ENCODE results near the gene CHST11.

The CHST11 gene

GRCh38 chr12:104630230-104630670 lies 173.5 kb downstream of the CHST11 start:
- no peak for DNase-seq (ENCODE audit: low read depth)

DNA sequence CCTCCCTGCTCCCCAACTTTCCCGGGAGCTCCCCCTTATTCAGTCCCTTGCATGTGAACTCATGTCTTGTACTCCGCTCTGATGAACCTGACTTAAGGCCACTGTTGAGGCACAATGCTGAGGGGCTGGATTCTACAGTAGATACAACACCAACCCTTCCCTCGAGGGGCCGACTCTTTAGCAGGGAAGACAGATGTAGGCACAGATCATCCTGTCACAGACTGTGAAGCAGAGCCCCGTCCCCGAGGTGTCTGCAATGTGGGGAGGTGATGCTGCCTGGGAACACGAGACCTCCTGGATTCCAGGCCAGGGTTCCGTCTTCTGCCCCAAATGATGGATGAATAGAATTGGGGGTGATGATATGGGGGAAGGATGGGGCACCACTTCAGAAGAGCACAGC lies 175.1 kb downstream of the CHST11 start:
- no peak for DNase-seq (ENCODE audit: low read depth)

DNA sequence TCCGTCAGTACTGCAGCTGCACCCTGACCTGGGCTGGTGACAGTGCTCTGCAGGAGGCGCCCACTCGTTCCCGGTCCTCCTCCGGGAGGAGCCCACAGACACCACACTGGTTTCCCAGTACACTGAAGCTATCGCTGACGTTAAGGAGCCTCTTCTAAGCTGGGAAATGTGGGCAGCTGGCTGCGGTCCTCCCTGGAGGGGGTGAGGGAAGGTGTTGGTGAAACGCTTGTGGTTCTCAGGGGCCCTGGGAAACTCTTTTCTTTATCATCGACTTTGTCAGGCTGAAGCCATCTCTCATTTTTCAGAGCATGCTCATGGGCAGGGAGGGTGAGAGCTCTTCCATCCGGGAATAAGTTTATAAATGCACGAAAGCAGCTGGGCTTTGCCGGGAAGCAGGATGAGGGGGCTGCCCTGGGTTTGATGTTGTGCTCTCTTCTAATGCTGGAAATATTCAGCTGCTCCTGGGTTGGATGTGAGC lies 176.0 kb downstream of the CHST11 start:
- no peak for DNase-seq (ENCODE audit: low read depth)

DNA sequence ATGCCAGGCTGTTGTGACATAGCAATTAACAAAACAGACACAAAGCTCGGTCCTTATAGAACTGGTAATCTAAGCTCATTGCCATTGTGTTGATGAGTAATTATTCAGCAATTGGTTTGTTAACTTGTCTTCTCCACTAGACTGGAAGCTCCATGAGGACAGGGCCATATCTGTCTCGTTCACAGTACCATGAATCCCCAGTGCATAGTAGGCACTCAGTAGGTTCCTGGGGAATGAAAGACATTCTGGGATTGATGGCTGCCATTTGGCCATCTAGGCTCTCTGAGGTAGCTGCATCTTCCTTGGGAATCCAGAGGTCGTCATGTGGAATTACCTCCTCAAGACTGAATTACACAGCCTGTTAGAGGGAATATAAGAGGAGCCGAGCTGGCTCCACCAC lies 177.3 kb downstream of the CHST11 start:
- no peak for DNase-seq (ENCODE audit: low read depth)

- no peak for DNase-seq (ENCODE audit: low read depth)
These were observed 178.1 kb downstream of the CHST11 start for GRCh38 chr12:104634852-104635251.

- DNase-seq (ENCODE audit: low read depth), result no peak
These were observed 179.0 kb downstream of the CHST11 start for GRCh38 chr12:104635607-104636343.

- no peak for DNase-seq (ENCODE audit: low read depth)
These were observed 179.7 kb downstream of the CHST11 start for GRCh38 chr12:104636496-104636895.

DNA sequence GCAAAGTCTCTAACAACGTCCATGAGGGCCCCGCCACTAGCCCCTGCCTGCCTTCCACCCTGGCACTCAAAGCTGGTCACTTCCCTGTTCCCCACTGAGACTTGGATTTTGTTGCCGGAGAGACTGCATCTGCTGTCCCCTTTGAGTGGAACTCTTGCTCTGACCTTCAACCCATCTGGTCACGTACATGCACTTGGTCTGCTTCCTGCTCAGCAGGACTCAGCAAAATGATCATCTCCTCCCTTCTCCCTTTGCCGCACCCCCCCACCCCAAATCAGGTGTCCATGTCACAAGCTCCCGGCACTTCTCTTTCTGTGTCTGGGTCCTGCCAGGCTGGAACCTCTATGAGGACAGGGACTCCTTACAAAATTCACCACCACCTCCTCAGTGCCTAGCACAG lies 180.9 kb downstream of the CHST11 start:
- DNase-seq (ENCODE audit: low read depth), result no peak

DNA sequence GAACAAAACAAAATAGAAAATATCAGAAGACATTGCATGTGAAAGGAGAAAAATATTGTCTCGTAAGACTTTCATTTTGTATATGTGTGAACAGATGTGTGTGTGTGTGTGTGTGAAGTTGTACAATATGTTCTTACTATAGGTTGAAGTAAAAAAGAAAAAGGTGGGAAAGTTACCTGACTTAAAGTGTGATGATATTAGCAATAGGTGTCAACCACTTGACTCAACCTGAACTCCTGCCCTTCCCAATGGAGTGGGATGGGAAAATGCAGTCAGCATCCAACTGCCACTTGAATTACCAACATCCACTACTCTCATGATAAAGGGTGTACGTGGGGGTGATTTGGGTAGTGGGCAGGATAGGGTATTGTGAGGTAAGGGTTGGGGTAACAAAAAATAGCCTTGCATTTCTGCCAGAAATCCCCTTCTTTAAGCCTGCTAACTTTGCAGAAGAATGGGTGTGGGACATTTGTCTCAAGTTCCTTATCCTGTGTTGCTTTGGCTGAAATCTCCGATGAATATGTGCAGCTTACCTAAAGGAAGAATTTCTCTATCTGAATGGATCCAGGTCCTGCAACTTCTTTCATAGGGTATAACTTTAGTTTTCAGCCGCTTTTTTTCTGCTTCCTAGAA lies 181.6 kb downstream of the CHST11 start:
- no peak for DNase-seq (ENCODE audit: low read depth)

DNA sequence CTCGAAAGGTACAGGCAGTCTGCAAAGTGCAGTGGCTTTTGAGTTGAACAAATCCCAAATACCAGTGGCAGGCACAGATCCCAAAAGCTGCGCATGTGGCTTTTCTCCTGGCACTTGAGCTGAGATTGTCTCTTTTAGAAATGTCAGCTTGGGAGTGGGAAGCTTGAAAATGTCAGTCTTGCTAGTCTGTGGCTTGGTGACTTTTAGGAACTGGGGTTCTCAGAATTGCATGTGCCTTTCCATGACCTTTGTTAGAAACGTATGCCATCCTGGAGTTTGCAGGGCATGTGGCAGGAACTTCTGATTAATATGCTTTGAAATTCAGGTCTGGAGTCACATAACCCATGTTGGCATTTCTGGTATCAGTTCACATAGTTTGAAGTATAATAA lies 182.1 kb downstream of the CHST11 start:
- DNase-seq (ENCODE audit: low read depth), result no peak

- no peak for DNase-seq (ENCODE audit: low read depth)
These were observed 184.2 kb downstream of the CHST11 start for GRCh38 chr12:104640956-104641355.

- DNase-seq (ENCODE audit: low read depth), result no peak
These were observed 185.1 kb downstream of the CHST11 start for GRCh38 chr12:104641862-104642261.

- DNase-seq (ENCODE audit: low read depth), result no peak
These were observed 186.5 kb downstream of the CHST11 start for GRCh38 chr12:104643093-104643818.

DNA sequence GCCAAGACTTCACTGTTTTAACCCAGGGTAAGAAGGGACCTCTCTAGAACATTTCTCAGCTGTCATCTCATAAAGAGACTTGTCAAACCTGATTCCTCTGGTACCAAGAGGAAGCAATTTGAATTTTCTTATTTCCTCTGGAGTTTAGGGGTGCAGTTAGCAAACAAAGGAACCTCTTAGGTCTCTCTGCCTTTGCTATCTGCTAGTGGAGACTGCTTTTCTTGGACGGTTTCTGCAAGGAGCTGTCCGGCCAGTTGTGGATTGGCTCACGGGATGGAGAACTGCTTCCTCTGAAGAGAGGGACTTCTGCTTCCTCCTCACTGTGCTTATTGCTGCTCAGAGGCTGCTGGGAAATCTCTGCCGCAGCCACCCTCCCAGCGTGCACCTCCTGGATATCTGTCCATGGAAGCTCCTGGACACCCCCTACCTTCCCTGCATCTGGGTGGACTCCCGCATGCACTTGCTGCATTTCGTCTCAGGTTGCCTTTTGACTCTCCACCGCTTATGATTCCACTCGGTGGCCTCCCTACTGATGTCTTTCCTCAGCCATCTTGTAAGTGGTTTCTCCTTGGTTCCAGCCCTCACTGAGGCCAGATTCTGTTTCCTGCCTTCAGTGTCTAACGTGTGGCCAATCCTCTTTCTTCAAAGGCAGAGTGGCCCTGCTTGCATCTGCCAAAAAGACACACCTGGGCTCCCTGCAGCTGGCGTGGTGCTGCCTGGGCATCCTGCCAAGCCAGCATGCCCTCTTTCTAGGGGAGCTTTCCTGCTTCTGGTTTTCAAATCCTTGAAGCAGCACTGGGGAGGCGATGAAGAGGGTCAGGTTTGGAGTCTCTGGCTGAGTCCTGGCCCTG lies 187.3 kb downstream of the CHST11 start:
- no peak for DNase-seq (ENCODE audit: low read depth)

GRCh38 chr12:104648756-104649155 lies 192.0 kb downstream of the CHST11 start:
- DNase-seq (ENCODE audit: low read depth), result no peak

GRCh38 chr12:104649217-104649824 lies 192.6 kb downstream of the CHST11 start:
- DNase-seq (ENCODE audit: low read depth), result no peak

DNA sequence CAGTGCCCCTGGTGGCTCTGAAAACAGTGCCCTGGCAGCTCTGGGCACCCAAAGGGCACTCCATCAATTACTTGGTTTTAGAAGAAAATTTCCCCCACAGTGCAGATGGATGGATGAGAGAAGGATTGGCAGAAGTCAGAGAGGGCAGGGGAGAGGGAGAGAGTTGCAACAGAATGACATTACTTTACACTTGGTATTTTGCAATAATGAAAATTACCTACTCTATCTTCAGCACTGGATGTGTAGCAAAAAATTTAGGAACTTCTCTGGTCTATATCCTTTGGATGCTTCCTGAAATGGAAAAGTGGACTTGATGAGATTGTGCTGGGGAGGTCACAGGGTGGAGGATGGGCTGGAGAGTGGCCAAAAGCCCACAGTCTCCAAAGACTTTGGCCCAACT lies 193.2 kb downstream of the CHST11 start:
- no peak for DNase-seq (ENCODE audit: low read depth)

GRCh38 chr12:104650541-104650940 lies 193.8 kb downstream of the CHST11 start:
- DNase-seq (ENCODE audit: low read depth), result no peak

DNA sequence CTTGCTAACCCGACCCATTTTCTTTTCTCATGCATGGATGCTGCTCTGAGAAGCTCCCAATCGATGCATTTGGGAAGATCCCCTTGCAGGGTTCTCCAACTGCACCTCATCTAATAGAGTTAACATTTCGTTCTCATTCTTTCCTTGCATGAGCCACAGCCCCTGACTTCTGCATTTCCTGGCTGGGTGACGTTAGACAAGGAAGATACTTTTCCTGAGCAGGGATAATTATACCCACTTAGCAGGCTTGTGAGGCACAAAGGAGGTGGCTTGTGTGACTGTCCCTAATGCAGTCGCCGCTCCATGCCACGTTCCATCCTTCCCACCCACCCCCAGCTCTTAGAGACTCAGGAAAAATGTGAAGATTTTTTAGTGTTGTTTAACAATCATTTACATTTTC lies 195.1 kb downstream of the CHST11 start:
- DNase-seq (ENCODE audit: low read depth), result no peak

DNA sequence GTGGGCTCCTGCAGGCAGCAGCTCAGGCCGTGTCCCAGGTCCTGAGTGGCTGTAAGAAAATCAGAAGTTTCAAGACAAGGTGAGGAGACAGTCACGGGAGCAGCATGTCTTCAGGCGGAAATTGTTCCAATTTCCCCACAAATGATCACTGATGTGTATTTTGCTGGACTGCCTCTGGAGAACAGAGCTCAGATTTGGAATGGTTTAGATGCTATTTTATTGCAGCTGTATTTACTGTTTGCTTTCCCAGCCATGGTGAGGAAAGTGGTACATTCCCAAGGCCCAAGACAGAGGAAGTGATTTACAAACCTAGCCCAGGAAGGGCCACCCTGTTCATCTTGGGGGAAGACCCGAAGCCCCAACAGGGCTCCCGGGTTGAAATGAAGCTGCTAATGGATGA lies 195.6 kb downstream of the CHST11 start:
- no peak for DNase-seq (ENCODE audit: low read depth)

- no peak for DNase-seq (ENCODE audit: low read depth)
These were observed 196.2 kb downstream of the CHST11 start for GRCh38 chr12:104652910-104653309.

Data from activated T-helper 9 cell treated with anti-CD3 and anti-CD28 coated beads, Interleukin-2, amount 50 U/mL, for 16 hours (primary cell).